ENCODE measurements around the gene CSNK1A1L. TPM values are rescaled to one million over a fixed set of nuclear protein-coding genes. Genes with fewer than 3 reads are reported as not detected.

Gene CSNK1A1L
- total RNA-seq, 1 experiment from 2014 or later = not detected

DNA sequence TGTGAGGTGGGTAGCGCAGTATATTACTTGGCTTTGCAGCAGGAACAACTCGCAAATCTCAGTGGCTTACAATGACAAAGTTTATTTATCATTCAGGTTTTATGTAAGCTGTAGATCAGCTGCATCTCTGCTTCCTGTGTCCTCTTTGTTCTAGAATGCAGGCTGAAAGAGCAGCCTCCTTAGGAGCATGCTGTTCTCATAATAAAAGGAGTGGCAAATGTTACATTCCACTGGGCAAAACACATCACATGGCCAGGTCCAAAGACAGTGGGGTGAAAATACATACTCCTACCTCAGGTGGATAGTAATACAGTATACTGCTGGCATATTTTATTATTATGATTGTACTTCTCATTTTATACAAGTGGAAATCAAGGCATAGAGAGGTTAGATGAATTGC is 1.2 kb upstream of the CSNK1A1L start:
- DNase-seq (ENCODE audit: low read depth) = no peak

DNA sequence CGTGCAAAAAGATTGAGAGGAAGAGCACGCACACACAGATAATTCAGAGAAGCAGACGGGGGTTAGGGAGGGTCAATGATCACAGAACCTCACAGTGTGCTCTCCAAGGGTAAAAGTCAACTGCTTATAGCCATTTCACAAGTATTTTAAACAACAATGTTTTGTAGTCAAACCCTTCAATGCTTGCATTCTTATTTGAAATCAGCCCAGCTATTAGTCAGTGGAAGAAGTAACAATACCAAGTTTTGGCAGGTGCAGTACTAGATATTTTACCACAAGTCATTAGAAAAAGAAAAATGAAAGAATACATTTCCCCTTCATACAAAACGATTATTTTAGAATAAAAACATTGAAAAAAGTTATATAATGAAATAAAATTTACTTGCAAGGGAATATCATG is 2.6 kb downstream of the CSNK1A1L start:
- DNase-seq (ENCODE audit: low read depth) = no peak

DNA sequence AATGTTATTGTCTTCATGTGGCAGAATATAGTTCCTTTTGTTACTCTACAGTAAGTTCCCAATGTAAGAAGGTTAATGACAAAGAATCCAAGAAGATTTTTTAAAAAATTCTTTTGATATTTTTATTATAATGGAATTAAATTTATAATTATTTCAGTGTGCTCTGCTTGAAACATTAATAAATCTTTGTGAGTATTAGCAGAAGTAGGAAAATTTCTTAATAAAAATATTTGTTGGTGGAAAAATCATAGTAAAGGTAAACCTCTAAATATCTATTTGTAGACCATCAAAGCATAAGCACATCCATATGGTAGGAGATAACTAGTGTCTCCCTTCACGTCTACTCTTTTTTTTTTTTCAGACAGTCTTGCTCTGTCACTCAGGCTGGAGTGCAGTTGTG is 4.3 kb downstream of the CSNK1A1L start:
- no peak for DNase-seq (ENCODE audit: low read depth)

DNA sequence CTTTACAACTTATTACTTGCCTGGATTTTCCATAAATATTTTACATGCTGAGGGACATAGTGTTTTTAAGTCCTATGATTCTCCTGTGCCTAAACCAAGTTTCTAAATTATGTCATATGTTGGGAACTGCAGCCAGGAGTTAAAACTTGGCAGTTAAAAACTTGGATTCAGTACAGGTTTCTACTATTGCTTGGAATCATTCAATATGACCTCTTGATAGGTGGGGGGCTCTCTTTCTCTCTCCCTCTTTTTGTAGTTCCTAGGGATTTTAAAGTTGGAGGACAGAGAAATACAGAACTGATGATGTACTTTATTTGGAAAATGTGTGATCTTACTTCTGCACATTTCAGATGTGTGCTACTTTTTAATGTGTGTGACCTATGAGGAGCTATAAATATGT is 4.7 kb downstream of the CSNK1A1L start:
- DNase-seq (ENCODE audit: low read depth) = no peak

DNA sequence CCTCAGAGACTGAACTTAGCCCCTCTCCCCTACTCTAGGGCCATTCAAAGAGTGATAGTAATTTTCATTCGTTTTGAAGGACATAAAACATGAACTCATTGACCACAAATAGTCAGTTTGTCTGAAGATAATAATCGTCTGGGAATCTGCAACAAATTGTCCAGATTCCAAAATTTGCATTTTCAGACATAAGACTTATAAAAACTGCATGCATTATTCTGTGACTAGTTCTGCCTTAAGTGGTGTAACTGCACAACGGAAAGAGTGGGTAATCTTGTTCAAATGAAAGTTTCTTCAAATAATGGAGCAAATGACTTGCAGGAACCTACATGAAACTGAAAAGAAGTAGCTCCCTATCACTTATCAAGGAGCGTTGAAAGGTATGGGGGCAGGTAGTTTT is 8.4 kb downstream of the CSNK1A1L start:
- DNase-seq (ENCODE audit: low read depth) = no peak

DNA sequence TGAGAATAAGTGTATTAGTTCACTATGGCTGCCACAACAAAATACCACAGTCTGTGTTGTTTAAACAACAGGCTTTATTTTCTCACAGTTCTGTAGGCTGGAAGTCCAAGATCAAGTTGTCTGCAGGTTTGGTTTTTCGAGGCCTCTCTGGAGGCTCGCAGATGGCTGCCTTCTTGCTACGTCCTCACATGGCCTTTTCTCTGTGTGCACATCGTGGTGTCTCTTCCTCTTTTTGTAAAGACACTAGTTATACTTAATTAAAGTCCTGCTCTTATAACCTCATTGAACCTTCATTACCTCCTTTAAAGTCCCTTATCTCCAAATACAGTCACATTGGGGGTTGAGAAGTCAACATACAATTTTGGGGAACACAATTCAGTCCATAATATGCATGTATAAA is 10.6 kb downstream of the CSNK1A1L start:
- no peak for DNase-seq (ENCODE audit: low read depth)

DNA sequence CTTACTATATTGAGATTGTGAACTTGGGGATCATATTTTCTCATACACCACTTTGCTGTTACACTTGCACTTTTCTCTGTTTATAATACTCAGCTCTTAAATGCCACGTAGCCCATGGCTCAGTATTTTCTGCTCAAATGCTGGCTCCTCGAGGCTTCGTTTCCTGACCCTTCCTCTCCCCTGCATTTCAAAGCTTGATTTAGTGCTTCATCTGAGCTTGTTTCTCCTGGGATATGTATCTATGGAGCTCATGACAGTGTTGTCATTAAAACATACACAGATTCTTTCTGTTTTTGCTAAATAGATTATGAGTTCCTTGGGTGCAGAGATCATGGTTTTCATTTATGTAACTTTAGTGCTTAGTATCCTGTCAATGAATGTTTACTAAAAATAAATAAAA is 11.4 kb downstream of the CSNK1A1L start:
- DNase-seq (ENCODE audit: low read depth) = no peak

DNA sequence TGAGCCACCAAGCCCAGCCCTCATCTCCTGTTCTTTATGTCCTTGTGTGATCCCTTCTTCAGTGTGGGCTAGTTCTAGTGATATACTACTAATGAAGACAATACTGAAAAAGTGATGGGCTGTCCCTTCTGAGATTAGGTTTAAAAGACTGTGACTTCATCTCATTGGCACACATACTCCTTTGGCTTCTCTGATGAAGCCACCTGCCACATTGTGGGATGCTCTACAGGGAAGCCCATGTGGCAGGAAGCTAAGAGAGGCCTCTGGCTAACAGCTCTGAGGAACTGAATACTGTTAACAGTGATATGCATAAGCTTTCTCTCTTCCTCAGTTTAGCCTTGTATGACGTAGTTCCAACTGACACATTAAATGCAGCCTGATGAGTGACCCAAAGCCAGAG is 13.6 kb downstream of the CSNK1A1L start:
- DNase-seq (ENCODE audit: low read depth) = no peak

DNA sequence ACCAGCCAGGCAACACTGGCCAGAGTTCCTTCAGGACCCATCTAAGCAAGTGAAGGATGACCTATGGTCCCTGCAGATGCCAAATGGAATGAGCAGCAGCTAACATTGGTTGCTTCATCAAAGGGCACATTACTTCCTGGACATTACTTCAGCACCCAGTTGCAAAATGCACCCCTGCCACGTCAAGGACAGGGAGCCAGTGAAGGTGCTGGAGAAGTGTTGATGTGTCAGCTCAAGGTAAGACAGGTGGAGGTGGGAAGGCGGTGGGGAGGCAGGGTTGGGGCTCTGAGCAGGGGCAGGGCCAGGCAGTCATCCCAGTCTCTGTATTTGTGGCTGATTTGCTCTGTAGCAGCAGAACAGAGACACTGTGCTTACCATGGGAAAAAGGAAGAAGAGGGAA is 14.6 kb downstream of the CSNK1A1L start:
- no peak for DNase-seq (ENCODE audit: low read depth)

DNA sequence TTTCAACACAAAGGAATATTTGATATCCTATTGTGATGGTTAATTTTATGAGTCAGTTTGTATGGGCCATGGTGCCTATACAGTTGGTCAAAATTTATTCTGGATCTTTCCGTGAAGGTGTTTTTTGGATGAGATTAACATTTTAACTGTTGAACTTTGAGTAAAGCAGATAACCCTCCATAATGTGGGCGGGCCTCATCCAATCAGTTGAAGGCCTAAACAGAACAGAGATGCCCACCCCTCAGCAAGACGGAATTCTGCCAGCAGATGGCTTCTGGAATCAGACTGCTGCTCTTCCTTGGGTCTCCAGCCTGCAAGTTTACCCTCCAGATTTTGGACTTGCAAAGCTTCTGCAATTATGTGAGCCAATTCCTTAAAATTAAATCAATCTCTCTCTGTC is 16.0 kb downstream of the CSNK1A1L start:
- DNase-seq (ENCODE audit: low read depth) = no peak

DNA sequence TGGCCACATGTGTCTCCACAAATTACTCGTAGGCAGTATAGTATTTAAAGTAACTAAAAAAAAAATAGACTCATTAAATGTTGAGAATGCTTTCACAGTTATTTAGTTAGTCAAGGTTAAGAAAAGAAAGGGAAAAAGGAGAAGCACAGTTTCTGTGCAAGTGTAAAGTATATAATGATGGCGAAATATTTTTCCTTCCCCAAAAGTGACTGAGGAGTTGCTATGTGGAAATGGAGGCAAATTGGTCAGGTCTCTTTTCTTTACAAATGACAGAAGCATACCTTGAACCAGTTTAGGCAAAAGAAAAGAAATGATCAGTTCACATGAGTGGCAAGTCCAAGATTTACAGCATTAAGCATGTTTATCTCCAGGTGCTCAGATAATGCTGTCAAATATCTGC is 18.0 kb downstream of the CSNK1A1L start:
- DNase-seq (ENCODE audit: low read depth) = no peak

DNA sequence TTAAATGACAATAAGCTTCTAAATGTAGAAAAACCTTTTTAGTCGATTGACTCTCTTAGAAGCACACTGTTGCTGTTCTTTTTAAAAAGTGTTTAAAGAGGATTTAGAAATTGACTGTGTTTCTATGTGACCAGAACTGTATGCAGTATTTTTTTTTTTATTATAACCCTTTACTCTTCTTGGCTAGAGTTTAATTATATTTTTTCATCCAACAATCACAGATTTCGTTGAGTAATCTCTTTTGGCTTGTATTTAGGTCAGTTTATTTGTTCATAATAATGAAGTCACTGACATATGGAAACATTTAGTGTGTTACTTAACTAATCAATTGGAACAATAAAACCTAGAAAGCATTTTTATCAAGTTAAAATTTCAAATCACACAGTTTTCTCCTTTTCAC is 19.9 kb downstream of the CSNK1A1L start:
- DNase-seq (ENCODE audit: low read depth) = no peak

DNA sequence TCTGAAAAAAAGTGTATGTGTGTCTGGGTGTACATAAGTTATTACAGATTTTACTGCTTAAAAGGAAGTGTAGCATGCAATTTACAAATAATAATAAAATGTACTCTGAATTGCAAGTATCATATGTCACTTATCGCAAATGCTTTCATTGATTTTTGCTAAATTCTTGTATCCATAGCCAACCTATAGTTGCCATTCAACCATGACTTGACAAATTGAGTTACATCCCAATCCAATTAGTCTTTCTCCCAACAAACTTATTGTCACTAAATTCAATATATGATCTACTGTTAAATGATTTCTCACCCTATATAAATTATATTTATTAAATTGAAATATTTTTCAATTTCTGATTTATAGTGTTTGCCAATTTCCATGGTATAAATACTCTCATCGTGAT is 28.6 kb downstream of the CSNK1A1L start:
- DNase-seq (ENCODE audit: low read depth) = no peak

DNA sequence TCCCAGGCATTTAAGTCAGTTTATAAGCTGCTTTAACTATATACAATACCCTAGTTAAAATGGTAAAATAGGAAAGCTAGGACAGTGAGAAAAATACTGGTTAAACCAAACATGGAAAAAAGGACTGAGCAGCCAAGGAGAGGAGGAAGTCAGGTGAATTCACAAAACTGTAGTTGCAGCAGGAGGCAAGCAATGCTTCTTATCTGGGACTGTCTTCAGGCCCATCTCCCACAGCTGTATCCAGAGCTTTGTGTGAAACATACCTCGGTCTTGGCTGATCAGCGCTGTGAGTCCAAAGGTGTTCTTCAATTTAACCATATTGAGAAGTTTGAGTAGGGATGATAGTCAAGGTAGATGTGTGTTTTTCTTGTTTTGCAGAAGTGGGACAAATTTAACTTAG is 30.3 kb downstream of the CSNK1A1L start:
- no peak for DNase-seq (ENCODE audit: low read depth)

DNA sequence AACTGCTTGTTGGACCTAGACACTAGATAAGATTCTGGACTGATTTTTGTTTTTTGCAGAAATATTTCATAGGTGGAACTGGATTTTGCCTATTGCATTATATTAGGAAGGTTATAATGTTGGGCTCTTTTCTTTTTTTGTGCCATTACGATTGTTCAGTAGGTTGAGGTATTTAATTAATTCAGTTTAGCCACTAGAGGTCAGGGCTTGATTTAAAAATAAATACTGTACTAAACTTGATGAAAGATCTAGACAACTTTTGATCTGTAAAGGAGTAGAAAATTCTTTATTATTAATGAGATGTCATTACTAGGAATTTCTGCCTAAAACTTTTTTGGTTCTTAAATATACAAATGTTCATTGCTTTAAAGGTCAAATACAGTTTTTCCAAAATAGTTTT is 30.8 kb downstream of the CSNK1A1L start:
- peak; percentile 42 for DNase-seq (ENCODE audit: low read depth)

DNA sequence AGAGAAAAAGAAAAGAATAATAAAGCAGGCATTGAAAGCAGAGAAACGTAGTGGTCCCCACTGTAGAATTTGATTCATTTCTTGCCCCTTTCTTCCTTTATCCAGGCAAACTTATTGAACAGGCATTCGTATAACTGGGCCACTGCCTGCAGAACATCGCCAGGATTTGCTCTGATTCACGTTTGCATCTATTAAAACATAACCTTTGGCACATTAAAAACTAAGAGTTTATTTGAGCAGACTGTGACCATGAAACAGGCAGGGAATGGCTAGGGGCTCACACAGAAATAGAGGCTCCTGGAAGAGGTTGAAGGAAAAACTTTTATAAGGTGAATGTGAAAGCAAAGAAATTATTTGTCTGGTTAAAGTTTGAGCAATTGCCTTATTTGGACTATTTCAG is 33.4 kb downstream of the CSNK1A1L start:
- no peak for DNase-seq (ENCODE audit: low read depth)

DNA sequence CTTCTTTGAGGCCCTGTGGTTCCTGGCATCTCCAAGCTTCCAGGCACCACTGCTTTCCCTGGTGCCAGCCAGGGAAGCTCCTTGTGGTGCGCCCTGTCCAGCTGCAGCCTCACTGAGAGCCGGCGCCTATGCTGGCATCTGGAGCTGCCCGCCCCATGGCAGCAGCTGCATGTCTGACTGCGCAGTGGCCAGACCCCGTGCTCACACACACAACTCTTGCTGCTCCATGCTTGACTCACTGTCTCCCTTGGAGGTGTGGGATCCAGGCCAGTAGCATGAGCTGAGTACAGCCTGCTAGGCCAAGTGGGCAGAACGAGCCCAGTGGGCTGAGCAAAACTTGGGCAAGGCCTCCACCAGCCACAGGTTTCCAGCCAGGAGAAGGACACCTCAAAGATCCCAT is 34.5 kb downstream of the CSNK1A1L start:
- DNase-seq (ENCODE audit: low read depth) = no peak

DNA sequence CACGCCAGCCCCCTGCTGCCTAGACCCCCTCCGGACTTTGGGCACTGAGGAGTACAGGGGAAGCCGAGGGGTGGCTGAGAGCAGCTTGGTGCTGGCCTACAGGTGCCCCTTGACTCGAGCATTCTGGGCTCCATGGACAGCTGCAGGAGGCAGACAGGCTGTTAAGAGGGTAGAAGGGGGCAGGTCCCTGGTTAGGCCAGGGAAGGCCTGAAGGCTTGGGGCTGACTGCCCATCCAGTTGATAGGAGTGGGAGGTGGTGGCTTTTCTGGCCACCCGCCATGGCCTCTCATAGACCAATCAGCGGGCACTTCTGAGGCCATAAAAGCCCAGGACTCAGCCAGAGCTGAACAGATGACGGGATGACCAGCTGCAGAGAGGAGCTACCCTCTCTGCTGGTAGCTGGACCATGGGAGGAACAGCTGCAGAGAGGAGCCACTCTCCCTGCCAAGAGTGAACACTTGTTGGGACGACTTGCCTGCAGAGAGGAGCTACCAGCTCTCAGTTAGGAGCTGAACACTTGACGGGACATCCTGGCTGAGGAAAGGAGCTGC is 35.2 kb downstream of the CSNK1A1L start:
- peak; percentile 7 for DNase-seq (ENCODE audit: low read depth)

DNA sequence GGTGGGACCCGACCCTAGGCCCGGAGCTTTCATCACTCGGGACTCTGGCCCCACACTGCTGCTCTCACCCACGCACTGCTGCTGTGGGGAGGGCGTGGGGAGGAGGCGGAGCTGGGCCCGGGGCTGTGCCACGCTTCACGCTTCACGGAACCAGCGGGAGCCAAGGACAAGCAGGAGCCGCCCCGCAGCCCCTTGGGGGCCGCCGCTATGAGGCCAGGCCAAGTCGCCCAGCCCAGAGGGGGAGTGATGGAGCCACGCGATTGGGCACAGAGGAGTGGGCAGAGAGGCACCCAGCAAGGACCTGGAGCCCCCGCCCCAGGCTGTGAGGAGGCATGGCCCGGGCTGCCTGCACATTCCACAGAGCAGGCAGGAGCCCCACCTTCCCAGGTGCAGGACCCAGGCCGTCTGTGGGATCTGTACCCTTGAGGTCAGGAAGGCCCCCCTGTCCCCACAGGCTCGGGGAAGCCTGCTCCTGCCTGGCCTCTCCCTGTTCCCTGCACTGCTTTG is 35.8 kb downstream of the CSNK1A1L start:
- DNase-seq (ENCODE audit: low read depth) = no peak

DNA sequence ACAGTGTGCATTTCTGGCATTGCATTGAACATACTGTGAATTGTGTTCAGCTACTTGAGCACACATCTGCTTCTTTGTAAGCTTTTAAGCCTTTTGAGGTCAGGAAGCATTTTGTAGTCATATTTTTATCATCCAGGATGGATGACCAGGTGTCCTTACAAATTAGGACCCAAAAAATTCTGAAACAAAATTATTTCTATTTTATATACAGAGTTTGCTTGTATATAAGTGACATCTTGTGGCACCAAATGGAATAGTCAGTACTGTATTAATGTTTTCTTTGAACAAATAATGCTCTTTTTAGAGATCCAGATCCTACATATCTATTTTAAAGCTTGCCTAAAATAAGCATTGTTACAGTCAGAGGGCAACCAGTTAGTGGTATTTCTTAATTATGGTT is 36.5 kb downstream of the CSNK1A1L start:
- DNase-seq (ENCODE audit: low read depth) = no peak

DNA sequence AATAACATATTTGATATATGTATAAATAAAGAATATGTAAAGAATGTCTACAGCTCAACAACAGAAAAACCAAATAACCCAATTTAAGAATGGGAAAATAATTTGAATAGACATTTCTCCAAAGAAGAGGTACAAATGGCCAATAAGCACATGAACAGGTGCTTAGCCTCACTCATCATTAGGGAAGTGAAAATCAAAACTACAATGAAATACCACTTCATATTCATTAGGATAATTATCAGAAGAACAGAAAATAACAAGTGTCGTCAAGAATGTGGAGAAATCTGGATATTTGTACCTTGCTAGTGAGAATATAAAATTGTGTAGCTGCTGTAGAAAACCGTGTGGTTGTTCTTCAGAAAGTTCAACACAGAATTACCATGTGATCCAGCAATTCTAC is 37.6 kb downstream of the CSNK1A1L start:
- no peak for DNase-seq (ENCODE audit: low read depth)

DNA sequence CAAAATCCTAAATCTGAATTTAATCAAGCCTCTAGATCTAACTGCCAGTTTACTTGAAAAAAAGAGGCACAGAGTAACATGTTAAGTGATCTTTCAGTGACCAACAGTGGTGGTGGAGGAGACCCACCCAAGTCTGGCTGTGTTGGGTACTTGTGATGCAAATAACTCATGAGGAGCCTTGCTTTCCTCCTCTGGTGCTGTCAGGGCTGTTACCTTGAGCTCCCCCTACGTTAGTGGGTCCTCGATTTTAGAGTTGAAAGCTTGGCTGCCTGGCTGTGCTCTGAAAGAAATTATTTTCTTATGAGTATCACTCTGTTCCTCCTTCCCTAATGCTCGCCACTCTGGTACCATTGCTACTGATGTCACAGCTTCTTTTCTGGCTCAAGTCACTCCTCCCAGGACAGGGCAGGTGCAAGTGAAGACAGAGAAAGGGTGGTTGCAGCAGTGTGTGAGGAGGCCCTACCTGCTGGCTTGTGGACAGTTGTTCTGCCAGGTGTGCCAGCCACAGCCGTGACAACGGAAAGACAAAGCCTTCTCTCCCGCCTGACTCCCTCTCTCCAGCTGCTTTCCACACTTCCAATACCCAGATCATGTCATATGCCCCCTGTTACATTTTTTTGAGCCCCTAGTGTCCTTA is 39.5 kb downstream of the CSNK1A1L start:
- no peak for DNase-seq (ENCODE audit: low read depth)

DNA sequence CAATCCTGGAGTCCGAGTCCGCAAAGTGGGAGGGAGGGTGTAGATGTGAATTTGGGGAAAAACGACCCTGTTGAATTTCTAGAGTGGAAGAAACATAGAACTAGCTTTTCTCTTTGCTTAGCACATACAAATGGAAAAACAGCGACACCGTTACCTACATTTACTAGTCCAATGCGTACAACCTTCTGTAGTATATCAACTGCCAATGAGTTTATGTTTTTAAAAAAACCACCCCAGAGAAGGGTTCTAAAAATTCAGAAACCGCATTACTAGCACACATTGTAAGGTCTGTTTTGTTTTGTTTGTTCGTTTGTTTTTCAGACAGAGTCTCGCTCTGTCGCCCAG is 45.6 kb downstream of the CSNK1A1L start:
- no peak for DNase-seq (ENCODE audit: low read depth)

Data from RPMI7951 (cell line).